GM19193 (cell line): ENCODE results near the gene COL5A3.

Source experiments
- POLR2A ChIP-seq: IDR thresholded peaks from 4 replicates; pipeline ENCODE4 v1.6.1; 2011; ENCODE audit not compliant: insufficient read depth, insufficient read length; ENCODE audit errors: extremely low read depth

COL5A3 gene

DNA sequence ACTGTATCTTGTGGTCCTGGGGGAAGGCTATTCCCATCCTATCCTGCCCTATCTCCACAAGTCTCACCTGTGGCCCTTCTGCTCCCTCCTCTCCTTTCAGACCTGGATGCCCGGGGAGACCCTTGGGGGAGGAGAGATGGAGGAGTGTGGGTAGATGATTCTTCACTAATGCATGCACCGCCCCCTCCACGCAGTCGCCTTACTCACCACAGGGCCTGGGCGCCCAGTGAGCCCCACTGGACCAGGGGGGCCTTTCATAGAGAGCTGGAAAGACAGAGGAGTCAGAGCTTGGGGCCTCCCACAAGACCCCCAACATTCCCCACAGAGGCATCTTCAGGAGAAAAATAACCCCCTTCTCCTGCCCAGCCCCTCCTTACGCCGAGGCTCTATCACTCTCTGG lies 14.3 kb downstream of the COL5A3 start:
- TF ChIP-seq POLR2A: no peak

DNA sequence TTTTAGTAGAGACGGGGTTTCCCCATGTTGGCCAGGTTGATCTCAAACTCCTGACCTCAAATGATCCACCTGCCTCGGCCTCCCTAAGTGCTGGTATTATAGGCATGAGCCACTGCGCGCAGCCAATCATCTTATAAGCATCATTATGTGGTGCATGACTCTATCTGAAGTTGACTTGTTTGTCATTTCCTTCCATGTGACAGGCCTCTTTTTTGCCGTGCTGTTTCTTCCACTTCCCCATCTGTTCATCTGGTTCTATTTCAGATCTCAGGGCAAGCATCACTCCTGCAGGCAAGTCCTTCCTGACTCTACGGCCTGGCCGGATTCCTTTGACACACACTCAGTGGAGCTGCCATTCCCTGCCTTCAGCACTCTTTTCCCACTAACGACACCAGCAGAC lies 15.2 kb downstream of the COL5A3 start:
- TF ChIP-seq POLR2A: no peak

DNA sequence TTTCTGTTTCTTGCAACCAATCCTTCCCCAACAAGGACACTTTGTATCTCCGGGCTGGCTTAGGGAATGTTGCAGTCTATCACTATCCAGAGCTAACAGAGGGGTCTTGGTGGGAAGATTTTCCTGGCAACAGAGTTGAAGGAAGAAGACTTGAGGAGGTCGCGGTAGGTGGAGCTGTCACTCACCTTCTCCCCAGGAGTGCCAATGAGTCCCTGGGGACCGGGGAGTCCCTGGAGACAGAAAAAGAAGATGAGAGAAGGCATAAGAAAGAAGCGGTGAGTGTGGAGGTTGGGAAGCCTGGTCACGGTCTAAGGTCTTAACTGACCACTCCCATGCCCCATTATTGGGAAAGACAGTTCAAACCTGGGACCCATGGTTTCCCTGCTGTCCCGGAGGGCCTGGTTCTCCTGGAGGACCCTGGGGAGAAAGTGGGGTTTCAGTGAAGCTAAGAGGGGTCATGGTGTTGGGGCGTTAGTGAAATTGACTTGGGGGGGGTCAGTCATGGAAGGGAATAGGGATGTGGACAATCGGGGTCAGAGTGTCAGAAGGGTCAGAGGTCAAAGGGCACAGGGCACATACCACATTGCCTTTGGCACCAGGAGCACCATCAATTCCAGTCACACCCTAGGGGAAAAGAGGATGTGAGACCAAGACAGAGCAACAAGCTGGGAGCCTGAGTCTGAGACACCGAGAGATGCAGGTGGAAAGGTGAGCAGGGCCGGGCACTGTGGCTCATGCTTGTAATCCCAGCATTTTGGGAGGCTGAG lies 18.7 kb downstream of the COL5A3 start:
- no peak for TF ChIP-seq POLR2A

DNA sequence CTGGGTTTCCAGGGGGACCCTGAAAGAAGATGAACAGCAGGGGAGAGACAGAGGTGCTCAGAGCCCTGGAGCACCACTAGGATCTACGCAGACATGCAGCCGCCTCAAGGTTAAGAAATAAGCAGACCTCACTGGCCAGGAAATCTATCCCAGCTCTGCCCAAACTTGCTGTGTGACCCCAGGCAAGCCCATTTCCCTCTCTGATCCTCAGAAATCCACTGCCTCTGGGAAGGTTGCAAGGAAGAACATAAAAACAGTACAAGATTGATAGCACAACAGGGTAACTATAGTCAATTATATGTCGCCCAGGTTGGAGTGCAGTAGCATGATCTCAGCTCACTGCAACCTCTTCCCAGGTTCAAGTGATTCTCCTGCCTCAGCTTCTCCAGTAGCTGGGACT lies 20.8 kb downstream of the COL5A3 start:
- no peak for TF ChIP-seq POLR2A

DNA sequence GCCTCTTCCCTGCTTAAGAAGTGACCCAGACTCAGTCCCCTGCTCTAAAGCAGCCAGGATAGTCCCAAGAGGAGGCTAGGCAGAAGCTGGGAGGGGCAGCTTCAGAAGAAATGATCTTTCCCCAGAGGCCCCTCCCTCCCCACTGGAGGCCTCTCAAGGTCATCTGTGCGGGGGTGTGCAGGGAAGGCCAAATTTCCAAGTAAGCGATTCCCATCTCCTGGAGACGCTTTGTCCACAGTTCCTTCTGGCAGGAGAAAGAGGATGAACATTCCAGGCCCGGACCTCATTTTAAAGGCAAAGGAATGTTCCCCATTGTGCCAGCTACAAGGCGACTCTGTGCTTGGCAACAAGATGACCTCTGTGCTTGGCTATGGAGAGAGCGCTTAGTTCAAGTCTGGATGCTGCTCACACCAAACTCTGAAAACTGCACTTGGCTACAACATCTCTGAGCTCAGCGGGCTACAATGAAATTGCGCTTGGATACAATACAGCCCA lies 23.5 kb downstream of the COL5A3 start:
- TF ChIP-seq POLR2A: no peak

DNA sequence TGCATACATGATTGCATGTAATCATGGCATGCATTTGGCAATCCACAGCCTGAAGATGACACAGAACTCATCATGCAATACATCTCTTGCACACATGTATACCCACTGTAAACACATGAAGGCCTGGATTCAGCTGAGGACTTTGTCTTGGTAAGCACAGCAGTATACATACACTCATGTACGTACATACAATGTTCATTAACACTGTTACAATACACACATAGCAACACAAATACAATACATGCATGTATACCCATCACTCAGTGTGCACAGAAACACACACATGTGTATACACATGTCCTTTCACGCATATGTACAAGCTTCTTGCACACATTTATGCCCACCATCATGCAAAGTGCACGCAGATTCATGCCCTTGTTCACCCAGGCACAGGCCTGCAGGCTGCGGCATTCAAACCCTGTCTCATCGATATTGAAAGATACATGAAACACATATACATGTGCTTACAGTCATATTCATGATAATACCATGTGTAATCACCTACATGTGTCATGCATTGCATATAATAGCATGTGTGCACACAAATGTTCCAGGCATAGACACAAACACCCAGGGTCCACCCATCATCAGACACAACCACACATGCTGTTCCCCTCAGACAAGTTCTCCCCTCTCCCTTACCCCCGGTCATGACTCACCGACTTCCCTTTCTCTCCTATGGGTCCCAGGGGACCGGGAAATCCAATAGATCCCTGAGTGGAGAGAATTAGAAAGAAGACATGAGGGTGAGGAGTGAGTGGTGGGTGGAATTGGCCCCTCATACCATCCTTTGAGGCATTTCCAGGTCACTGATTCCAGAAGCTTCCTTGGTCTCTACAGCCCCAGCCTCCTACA lies 28.7 kb downstream of the COL5A3 start:
- TF ChIP-seq POLR2A: no peak

DNA sequence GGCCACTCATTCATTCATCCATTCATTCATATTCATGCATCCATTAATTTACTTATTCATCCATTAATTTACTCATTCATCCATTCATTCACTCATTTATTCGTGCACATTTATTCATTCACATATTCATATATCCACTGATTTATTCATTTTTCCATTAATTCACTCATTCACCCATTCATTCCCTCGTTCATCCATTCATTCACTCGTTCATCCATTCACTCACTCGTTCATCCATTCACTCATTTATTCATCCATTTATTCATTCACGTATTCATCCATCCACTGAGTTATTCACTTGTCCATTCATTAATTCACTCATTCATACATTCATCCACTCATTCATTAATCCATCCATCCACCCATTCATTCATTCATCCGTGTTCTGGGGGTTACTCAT lies 38.2 kb downstream of the COL5A3 start:
- no peak for TF ChIP-seq POLR2A

DNA sequence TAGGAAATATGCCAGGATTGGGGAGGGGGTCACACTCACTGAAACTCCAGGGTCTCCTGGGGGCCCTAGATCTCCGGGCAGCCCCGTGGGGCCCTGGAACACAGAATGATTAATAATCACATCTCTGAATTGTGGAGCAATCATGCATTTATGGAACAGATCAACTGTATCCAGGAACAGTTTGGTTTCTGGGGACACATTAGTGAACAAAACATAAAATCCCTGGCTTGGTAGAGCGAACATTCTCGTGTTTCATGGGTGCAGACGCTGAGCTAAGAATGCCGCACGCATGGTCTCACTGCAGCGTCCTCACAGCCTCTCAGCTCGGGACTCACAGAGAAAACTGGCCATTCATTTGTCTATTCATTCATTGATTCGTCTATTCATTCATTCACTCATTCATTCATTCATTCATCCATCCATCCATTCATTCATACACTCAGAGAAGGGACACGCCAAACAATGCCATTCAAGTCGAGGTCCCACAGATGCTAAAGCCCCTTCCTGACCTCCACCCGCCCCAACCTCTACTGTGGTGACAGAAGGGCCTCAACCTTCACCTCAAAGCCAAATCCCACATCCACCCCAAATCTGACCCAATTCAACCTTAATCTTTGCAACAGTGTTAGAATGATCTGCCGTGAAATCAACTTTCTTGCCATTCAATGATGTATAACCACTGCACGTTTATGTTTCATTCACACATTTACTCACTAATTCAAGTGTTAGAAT lies 39.0 kb downstream of the COL5A3 start:
- no peak for TF ChIP-seq POLR2A

DNA sequence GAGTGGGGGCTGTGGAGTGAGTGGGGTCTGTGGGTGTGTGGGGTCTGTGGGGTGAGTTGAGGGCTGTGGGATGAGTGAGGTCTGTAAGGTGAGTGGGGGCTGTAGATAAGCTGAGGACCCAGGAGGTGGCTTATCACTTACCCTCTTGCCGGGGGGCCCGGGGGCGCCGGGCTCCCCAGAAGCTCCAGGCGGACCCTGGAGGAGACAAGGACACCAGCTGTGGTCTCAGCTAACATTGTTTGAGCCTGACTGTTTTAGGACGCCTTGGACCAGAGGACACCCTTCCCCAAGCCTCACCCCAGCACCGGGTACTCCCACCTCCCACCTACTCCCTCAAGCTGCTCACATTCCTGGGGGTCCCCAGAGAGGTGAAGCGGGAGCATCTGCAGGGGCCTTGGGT lies 39.8 kb downstream of the COL5A3 start:
- no peak for TF ChIP-seq POLR2A

DNA sequence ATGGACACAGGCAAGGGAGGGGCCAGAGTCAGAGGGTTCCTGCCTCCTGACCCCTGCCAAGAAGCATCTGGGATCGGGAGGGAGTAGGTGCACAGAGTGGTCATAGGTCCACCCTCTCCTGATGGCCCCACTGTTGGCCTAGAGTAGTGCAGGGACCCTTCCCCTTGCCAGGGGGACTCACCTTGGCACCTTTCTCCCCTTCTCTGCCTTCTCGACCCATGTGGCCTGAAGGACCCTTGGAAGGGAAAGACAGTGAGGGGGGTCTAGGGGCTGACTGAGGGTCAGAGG lies 40.7 kb downstream of the COL5A3 start:
- no peak for TF ChIP-seq POLR2A

DNA sequence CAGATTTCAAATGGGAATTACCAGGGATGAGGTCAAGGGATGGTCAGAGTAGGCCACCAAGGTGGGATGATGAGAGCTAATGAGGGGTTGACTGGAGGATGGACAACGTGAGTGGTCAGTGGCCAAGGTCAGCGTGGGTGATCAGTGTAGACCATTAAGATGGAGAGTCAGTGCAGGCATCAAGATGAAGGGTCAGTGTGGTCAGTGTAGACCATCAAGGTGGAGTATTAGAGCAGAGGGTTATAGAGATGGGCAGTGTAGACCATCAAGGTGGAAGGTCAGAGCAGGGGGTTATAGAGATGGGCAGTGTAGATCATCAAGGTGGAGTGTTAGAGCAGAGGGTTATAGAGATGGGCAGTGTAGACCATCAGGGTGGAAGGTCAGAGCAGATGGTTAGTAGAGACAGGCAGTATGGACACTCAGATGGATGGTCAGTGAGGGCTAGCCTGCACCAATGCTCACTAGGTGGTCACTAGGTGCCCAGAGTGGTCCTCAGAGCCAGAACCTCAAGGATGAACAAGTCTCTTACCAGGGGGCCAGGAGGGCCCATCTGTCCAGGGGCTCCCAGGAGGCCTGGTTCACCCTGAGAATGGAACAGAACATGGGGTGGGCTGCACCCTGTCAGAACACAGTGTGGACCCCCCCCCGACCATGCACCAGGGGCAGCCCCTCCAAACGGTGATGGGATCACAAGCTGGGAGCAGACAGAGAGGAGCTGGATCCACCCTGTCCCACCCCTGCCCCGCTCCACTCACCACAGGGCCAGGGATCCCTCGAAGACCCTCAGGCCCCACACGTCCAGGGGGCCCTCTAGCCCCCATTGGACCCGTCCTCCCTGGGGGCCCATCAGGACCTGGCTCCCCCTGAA lies 41.2 kb downstream of the COL5A3 start:
- no peak for TF ChIP-seq POLR2A

DNA sequence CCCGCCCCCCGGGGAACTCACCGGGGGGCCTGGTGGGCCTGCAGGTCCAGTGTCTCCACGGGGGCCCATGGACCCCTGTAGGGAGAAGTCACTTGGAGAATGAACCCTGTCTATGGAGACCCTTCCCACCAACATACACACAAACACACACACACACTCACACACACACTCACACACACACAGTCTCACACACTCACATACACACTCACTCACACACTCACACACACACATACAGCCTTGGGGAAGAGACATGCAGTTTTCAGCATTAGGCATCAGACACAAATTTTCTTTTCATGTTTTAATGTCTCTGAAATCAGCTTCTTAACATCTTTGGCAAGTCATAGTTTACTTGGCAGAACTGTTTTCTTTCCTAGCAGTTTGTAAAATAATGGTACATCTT lies 43.0 kb downstream of the COL5A3 start:
- TF ChIP-seq POLR2A: no peak

DNA sequence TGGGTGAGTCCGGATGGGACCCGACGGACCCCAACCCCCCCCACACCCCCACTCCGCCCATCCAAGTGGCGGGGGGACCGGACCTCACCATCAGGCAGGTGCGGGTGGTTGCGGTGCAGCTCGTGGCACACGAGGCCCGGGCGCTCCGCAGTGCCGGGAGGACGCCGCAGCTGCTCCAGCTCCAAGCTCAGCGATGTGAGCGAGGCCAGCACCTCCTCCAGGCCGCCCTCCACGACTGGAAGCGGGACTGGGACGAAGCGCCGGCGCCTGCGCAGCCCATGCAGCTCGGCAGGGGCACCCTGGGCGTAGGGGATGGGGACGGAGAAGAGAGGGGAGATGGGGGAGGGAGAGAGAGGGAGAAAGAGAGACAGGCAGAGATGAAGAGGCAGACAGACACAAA lies 43.9 kb downstream of the COL5A3 start:
- TF ChIP-seq POLR2A: no peak

DNA sequence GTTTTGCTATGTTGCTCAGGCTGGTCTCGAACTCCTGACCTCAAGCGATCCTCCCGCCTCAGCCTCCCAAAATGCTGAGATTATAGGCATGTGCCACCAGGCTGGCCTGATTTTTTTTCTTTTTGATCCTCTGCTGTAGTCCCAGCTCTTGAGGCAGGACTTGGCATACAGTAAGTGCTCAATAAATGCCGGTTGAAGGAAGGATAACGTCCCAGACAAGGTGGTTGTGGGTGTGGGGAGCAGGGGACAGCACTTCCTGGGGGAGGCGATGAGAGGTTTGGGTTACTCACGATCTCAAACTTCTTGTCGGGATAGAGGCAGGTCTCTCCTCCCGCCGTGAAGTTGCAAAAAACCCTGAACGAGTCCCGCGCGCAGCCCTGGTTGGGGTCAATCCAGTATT lies 44.3 kb downstream of the COL5A3 start:
- TF ChIP-seq POLR2A: no peak
